AG09319 (cell line): Measurements from ENCODE around the gene C3orf85.

Source experiments
- DNase-seq: peaks from one replicate; pipeline ENCODE4 v3.0.0-alpha.2; 2010; ENCODE audit warnings: low read depth; ENCODE audit errors: extremely low read depth
- TF ChIP-seq, protein P1 (sequence below): IDR thresholded peaks from 2 replicates; pipeline ENCODE4 v1.5.1; 2011; ENCODE audit warnings: low read depth, mild to moderate bottlenecking, inconsistent platforms, low read length, moderate library complexity

The C3orf85 gene

DNA sequence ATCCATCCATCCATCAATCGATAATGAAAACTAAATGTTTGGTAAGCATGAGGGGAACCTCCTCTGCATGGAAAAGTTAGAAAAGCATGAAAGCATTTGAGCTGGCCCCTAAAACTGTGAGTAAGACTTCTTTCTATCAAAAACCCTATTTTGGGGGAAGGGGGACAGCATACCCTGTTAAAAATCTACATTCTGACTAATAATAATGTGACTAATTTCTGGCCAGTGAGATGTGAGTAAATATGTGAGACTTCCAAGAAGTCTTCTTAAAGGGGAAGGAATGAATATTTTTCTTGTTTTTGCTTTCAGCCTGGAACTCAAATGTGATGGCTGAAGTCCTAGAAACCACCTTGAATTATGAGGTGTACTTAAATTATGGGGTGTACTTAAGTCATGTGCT lies 54.9 kb downstream of the C3orf85 start:
- no peak for DNase-seq
- TF ChIP-seq, protein P1, sequence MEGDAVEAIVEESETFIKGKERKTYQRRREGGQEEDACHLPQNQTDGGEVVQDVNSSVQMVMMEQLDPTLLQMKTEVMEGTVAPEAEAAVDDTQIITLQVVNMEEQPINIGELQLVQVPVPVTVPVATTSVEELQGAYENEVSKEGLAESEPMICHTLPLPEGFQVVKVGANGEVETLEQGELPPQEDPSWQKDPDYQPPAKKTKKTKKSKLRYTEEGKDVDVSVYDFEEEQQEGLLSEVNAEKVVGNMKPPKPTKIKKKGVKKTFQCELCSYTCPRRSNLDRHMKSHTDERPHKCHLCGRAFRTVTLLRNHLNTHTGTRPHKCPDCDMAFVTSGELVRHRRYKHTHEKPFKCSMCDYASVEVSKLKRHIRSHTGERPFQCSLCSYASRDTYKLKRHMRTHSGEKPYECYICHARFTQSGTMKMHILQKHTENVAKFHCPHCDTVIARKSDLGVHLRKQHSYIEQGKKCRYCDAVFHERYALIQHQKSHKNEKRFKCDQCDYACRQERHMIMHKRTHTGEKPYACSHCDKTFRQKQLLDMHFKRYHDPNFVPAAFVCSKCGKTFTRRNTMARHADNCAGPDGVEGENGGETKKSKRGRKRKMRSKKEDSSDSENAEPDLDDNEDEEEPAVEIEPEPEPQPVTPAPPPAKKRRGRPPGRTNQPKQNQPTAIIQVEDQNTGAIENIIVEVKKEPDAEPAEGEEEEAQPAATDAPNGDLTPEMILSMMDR = no peak

DNA sequence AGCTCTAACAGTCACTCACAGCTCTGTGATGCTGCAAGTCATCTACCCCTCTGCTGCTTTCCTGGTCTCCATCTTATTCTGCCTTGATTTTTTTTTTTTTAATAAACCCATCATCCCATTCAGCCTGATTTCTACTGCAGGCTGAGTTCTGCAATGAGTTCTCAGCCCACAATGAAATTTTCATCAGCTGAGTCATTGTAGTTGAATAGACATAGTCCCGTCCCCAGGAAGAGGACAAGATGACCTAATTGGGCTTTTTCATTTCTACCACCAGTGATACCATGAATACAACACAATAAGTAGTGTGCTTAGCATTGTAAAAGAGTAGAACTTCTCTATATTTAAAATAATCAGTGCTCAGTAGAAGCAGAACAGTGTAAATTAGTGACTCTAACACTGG lies 59.3 kb downstream of the C3orf85 start:
- DNase-seq = no peak
- TF ChIP-seq, protein P1 = no peak
